ENCODE results near the gene JUNB.
A peak's percentile ranks its signal among the peaks of the same experiment; 100 is the strongest.
"Not testable (repeated sequence)": the region's sequence is repeated elsewhere in the genome, so short reads cannot be mapped to it uniquely, and the experiment has no call there.

JUNB gene

GRCh38 chr19:12793290-12794195 lies 2.3 kb downstream of the JUNB start:
- H3K4me3 ChIP-seq (ENCODE audit: low read depth, low read length), result peak overlapping the region; percentile 99
- in situ Hi-C loops (cut with HindIII; ENCODE audit: low sequenced_read_pairs), result no loop called here
- peak; percentile 96 for DNase-seq (ENCODE audit: low read depth, low spot score)
- no peak for TF ChIP-seq CTCF (IDR thresholded peaks at IDR 0.05; ENCODE audit: low read depth, low read length)

- DNase-seq (ENCODE audit: low read depth, low spot score), result peak; percentile 64
- H3K4me3 ChIP-seq (ENCODE audit: low read depth, low read length), result peak overlapping the region; percentile 99
- TF ChIP-seq CTCF (IDR thresholded peaks at IDR 0.05; ENCODE audit: low read depth, low read length), result no peak
- in situ Hi-C loops (cut with HindIII; ENCODE audit: low sequenced_read_pairs), result no loop called here
Observed at GRCh38 chr19:12794196-12794941, 3.1 kb downstream of the JUNB start.

- H3K4me3 ChIP-seq (ENCODE audit: low read depth, low read length), result no peak overlapping the region
- DNase-seq (ENCODE audit: low read depth, low spot score), result no peak
- TF ChIP-seq CTCF (IDR thresholded peaks at IDR 0.05; ENCODE audit: low read depth, low read length), result no peak
- in situ Hi-C loops (cut with HindIII; ENCODE audit: low sequenced_read_pairs), result no loop called here
Observed at GRCh38 chr19:12794971-12795381, 3.7 kb downstream of the JUNB start.

GRCh38 chr19:12796146-12797071 lies 5.1 kb downstream of the JUNB start:
- TF ChIP-seq CTCF (IDR thresholded peaks at IDR 0.05; ENCODE audit: low read depth, low read length), result peak; percentile 85
- in situ Hi-C loops (cut with HindIII; ENCODE audit: low sequenced_read_pairs), result no loop called here
- DNase-seq (ENCODE audit: low read depth, low spot score), result peak; percentile 83
- H3K4me3 ChIP-seq (ENCODE audit: low read depth, low read length), result no peak overlapping the region

- in situ Hi-C loops (cut with HindIII; ENCODE audit: low sequenced_read_pairs), result no loop called here
- H3K4me3 ChIP-seq (ENCODE audit: low read depth, low read length), result no peak overlapping the region
- no peak for DNase-seq (ENCODE audit: low read depth, low spot score)
- TF ChIP-seq CTCF (IDR thresholded peaks at IDR 0.05; ENCODE audit: low read depth, low read length), result no peak
Observed at GRCh38 chr19:12797141-12797587, 5.9 kb downstream of the JUNB start.

GRCh38 chr19:12797607-12798006 lies 6.3 kb downstream of the JUNB start:
- in situ Hi-C loops (cut with HindIII; ENCODE audit: low sequenced_read_pairs); H3K4me3 ChIP-seq (ENCODE audit: low read depth, low read length); DNase-seq (ENCODE audit: low read depth, low spot score): not testable (repeated sequence)
